NCI-H2227 (cell line): ENCODE results near the gene HMCN2.

ENCODE experiments used
- DNase-seq: peaks from one replicate; lab custom pipeline; 2025; ENCODE audit not compliant: unreplicated experiment; lab: John Stamatoyannopoulos, UW

Gene HMCN2

DNA sequence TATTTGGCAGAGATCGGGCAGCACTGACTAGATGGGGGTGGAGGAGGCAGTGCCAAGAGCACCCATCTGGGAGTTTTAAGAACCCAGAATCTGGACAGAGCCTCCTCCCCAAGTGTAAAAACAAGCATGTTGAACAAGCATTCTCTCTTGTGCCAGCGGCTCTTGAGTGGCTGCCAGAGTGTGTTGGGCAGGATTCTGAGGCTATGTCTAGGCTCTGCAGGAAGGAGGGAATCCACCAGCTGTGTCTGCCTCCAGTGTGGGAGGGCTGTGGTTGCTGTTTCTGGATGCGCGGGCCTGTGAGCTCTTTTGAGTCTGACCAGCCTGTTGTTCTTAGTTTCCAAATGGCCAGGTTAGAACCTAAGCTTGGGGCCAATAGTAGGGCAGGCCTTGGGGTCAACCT is 39.8 kb downstream of the HMCN2 start:
- no peak for DNase-seq

- DNase-seq, result no peak
Observed at GRCh38 chr9:130306823-130307666, 41.5 kb downstream of the HMCN2 start.

DNA sequence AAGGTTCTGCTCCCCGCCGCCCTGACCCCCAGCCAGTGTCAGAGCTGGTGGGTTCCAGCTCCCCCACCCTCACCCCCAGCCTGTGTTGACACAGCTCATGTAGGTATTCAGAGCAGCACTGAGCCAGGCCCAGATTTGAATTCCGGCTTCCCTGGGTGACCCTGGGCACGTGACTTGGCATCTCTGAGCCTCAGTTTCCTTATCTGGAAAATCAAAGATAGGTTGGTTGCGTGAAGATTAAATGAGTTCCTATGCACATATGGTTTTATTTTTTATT is 42.0 kb downstream of the HMCN2 start:
- DNase-seq, result no peak

DNA sequence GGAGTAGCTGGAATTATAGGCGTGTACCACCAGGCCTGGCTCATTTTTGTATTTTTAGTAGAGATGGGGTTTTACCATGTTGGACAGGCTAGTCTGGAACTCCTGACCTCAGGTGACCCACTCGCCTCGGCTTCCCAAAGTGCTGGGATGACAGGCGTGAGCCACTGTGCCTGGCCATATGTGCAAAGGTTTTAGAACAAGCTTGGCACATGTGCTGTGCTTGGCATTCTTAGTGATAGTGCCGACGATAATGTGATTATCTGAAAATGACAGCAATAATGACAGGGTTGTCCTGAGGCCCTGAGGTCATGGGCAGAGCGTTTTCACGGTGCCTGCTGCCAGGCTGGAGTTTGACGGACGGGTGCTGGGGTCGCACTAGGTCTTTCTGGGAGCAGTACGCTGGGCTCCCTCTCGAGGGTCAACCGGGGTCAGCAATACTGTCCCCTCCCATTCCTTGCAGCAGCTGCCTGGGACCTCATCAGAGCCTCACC is 42.6 kb downstream of the HMCN2 start:
- peak; percentile 13 for DNase-seq

DNA sequence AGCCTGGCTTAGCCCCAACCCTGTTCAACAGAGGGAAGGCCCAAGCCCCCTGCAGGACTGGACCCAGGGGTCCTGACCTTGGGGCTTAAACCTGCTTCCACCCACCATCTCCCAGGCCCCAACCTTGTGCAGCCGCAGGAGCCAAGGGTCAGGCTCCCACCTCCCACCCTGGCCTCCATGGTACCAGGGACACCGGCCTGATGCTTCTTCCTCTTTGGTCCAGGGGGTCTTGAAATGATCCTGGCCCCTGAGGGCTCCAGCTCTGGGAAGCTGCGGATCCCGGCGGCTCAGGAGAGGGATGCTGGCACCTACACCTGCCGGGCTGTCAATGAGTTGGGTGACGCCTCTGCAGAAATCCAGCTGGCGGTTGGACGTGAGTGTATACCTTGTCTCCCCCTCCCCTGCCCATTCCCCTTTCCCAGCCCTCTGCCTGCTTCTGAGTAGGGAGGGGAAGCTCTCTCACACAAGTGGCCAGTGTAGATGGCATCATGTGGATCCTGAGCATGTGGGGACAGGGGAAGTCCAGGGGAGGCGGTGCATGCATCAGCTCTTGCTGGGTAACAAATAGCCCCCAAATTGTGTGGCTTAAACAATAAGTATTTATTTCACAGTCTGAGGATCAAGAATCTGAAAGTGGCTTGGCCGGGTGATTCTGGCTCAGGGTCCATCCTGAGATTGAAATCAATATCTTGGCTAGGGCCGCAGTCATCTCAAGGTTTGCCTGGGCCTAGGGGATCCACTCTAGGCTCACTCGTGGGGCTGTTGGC is 44.3 kb downstream of the HMCN2 start:
- no peak for DNase-seq

- DNase-seq, result no peak
Observed at GRCh38 chr9:130310456-130310855, 44.9 kb downstream of the HMCN2 start.

DNA sequence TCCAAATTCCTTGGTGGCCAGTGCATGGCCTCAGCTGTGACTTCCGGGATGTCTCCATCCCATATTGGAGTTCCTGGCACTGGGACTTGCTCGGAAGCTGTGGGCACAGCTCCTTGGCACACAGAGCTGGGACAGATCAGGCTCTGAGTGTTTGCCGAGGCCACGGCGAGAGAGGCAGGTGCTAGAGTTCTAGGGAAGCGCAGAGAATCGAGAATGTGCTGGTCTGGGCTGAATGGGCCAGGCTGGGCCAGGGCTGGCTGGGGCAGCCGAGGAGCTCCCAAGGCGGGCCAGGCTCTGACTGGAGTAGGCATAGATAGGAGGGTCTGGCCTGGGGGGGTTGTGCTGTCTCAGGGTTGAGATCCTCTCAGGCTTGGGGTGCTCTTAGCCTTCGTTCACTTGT is 45.4 kb downstream of the HMCN2 start:
- DNase-seq, result no peak

GRCh38 chr9:130311408-130312140 is 46.0 kb downstream of the HMCN2 start:
- DNase-seq, result no peak

GRCh38 chr9:130313103-130313858 is 47.7 kb downstream of the HMCN2 start:
- no peak for DNase-seq

GRCh38 chr9:130315446-130316226 is 50.1 kb downstream of the HMCN2 start:
- DNase-seq, result no peak

DNA sequence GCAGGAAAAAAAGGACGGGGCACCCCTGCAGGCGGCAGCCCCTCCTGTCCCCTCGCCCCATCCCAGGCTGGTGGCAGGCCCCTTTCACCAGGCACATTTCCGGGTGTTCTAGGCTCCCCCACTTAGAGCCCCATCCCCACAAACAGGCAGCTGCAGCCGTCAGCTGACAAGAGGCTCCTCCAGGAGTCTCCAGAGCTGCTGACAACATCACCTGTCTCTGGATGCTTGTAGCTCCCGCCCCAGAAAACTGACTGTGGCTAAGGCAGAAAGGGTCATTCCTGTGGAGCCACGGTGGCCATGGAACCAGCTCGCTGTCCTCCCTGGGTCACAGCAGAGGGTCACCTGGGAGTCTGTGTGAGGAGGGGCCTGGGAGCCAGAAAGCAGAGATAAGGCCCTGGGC is 50.9 kb downstream of the HMCN2 start:
- no peak for DNase-seq

- no peak for DNase-seq
Observed at GRCh38 chr9:130319300-130319699, 53.7 kb downstream of the HMCN2 start.

- DNase-seq, result no peak
Observed at GRCh38 chr9:130319944-130320712, 54.6 kb downstream of the HMCN2 start.

DNA sequence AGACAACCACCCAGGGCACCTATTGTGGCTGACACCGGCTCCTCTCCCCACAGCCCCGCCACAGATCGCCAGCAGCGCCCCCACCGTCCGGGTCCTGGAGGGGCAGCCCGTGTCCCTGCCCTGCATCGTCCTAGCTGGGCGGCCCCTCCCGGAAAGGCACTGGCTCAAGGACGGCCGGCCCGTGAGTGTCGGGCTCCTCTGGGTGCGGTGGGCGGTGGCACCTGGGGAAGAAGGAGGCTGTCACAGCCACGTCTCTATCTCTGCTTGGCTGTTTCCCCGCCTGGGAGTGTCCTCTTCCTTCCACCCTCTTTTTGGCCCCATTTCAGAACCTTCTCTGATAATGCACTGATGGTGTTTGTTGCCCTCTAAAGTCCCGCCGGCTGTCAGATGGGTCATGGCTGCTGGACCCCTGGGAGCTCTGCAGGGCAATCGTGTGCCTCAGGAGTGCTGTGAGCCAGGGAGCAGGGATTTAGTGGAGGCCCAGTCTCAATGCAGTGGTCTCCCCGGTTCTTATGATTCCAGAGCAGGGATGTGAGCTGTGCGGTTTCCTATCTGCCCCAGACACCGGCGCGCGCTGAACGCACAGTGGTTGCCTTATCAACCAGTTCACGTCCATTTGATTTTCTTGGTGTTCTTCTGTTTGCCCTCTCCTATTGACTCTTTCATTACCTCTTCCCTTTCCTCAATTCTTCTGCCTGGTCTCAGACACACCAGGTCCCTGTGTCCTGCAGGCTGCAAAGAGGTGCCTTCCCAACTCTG is 55.3 kb downstream of the HMCN2 start:
- DNase-seq, result no peak

GRCh38 chr9:130321539-130321938 is 56.0 kb downstream of the HMCN2 start:
- no peak for DNase-seq

DNA sequence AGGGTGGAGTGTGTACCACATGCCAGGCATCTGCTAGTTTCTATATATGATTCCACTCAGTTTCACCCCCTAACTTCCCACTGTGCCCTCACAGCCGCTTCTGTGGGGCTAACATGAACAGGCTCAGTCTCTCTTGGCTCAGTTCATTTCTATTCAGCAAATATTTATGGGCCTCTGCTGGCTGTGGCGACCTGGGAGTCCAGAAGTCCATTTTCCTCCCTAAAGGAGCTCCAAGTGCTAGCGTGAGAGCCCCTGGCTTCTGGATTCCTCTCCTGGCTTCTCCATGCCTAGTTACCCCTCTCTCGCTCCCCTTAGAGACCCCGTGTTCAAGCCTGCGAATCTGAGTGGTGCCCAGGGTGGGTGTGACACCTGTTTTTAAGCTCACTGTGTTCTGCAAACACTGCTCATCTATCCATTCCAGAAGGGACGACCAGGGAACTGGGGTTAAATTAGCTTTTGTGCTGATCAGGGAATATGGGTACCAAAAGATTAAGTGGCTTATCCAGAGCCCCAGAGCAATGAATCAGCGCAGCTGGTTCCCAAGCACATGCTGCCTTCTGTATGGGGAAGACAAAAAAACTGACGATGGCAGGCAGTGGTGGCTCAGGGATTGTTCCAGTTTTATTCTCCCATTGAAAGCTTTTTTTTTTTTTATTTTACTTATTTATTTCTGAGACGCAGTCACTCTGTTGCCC is 57.6 kb downstream of the HMCN2 start:
- no peak for DNase-seq

DNA sequence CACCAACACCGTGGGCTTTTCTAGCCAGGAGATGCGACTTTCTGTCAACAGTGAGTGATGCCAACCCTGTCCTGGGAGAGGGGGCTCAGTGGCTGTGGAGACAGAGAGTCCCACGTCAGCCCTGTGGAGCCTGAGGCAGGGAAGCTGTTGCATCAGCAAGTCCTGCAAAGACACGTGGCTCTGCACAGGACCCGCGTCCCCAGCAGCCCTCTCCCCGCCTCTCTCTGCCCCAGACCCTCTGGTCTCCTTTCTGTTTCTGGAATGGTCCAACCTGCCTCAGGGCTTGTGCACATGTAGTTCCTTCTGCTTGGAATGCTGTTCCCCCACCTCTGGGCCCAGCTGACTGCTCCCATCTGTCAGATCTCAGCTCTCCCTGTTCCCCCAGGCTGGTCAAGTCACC is 60.4 kb downstream of the HMCN2 start:
- no peak for DNase-seq

GRCh38 chr9:130327070-130327780 is 61.7 kb downstream of the HMCN2 start:
- no peak for DNase-seq
